Sigmoid colon (tissue), 4 donors: ENCODE results near the gene CD34.

Experiments used
- CTCF ChIP-seq, 4 experiments: fragments of 450-650 bp in 3 of 4; fragments of 200-600 bp in 1 of 4; IDR thresholded peaks; one replicate each; pipeline ENCODE4 v1.5.1; 2016 to 2019; ENCODE audit warnings: antibody characterized with exemption in 4 of 4, mild to moderate bottlenecking in 3 of 4, moderate library complexity in 2 of 4
- EP300 ChIP-seq, 4 donors: sonication (generic); formaldehyde crosslinking; IDR thresholded peaks; one replicate each; pipeline ENCODE4 v1.6.1; 2017; ENCODE audit warnings: antibody characterized with exemption in 4 of 4
- POLR2A ChIP-seq, 2 donors: fragments of 450-650 bp; IDR thresholded peaks; one replicate each; pipeline ENCODE4 v1.6.1; 2016; ENCODE audit warnings: antibody characterized with exemption in 2 of 2, mild to moderate bottlenecking in 2 of 2, moderate library complexity in 2 of 2
- POLR2AphosphoS5 ChIP-seq, 4 donors: sonication (generic); formaldehyde crosslinking; IDR thresholded peaks; one replicate each; pipeline ENCODE4 v1.6.1; 2017; ENCODE audit warnings: antibody characterized with exemption in 4 of 4

DNA sequence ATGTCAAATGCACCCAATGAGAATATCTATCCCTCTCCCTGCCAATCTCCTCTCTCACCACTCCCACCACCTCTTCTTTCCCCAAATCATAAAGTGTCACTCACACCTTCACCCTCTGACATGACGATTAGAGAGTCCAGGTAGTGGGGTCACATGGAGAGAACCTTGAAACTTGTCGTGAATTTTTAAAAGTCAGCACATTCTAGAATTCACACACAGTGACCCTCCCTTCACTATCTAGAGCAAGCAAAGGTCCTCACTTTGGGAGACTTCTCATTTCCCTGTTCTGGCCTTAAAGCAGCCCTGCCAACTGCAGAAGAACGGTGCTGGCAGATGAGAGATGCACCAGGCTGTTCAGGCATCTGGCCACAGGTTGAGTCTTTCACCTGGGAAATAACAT, 61.9 kb downstream of the CD34 start:
- TF ChIP-seq CTCF (IDR thresholded peaks at IDR 0.05) (no peak), EP300 (IDR thresholded peaks at IDR 0.05) (no peak), POLR2A (IDR thresholded peaks at IDR 0.05) (no peak), POLR2AphosphoS5 (IDR thresholded peaks at IDR 0.05) (no peak)
